NCI-H146 treated with DMSO at 0.1 percent for 48 hours (cell line): Measurements from ENCODE around the gene POGZ.
"Not testable (repeated sequence)": the region's sequence is repeated elsewhere in the genome, so short reads cannot be mapped to it uniquely, and the experiment has no call there.

Source experiments
- DNase-seq: peaks from one replicate; lab custom pipeline; 2025; ENCODE audit not compliant: unreplicated experiment; lab: John Stamatoyannopoulos, UW

Gene POGZ

DNA sequence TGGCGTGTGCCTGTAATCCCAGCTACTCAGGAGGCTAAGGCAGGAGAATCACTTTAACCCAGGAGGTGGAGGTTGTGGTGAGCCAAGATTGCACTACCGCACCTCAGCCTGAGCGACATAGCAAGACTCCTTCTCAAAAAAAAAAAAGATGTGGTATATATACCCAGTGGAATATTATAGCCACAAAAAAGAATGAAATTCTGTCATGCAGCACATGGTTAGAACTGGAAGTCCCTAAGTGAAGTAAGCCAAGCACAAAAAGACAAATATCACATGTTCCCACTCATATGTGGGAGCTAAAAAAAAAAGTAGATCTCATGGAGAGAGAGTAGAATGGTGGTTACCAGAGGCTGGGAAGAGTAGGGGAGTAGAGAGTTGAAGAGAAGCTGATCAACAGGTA lies 41.2 kb downstream of the POGZ start:
- no peak for DNase-seq

DNA sequence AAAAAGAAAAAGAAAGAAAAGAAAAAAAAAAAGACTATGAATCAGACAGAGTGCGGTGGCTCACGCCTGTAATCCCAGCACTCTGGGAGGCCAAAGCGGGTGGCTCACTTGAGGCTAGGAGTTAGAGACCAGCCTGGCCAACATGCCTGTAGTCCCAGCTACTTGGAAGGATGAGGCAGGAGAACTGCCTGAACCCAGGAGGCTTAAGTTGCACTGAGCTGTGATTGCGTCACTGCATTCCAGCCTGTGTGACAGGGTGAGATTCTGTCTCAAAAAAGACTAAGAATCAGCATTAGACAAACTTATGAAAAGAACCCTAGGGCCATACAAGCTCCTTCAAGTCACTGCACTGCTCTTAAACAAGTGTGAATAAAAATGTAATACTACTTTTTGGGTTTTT lies 43.1 kb downstream of the POGZ start:
- no peak for DNase-seq

DNA sequence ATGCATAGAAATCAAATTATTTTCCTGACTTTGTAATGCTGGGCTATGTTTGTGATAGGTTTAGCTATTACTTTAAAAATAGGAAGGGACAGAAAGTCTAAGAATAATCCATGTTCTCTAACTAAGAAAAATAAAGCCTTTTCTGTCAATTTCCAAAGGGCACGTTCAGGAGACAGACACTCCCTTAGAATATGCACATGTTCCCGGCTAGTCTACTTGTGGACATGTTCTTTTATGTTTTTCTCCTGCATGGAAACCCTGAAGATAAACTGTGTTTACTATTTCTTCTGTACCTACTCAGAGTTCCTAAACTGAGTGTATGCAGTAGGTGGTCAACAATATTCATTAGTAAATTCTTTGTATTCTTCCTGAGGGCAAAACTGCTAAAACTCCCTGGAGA lies 47.4 kb downstream of the POGZ start:
- DNase-seq: no peak

DNA sequence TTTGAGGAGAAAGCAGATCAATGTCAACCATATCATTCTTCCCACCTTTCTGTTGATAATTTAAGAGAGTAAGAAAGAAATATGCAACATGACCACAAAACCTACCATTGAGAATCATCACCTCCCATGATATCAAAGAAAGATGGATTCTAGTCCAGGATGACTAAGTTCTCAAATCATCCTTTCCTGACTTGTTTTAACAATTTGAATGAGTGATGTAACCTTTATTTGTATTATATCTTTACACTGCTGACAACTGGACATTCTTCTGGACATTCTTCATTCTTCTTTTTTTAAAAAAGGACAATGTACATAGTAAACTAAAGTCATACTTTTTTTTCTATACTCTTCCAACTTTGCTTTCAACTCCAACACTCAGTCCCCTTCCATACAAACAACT lies 50.4 kb downstream of the POGZ start:
- no peak for DNase-seq

DNA sequence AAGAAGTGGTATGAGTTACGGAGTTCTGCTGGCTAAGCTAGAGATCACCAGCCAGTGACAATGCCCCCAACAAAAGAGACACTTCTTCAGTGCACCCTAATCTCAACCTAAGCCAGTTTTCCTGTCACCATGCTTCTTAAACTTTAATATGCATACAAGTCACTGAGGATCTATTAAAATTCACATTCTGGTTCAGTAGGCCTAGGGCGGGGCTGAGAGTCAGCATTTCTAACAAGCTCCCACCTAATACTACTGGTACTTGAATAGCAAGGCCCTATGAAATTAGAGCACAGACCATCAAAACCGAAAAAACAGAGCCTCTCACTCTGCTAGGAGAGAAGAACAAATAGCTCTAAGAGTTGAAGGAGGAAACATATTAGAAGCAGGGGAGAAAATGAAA lies 52.0 kb downstream of the POGZ start:
- no peak for DNase-seq

DNA sequence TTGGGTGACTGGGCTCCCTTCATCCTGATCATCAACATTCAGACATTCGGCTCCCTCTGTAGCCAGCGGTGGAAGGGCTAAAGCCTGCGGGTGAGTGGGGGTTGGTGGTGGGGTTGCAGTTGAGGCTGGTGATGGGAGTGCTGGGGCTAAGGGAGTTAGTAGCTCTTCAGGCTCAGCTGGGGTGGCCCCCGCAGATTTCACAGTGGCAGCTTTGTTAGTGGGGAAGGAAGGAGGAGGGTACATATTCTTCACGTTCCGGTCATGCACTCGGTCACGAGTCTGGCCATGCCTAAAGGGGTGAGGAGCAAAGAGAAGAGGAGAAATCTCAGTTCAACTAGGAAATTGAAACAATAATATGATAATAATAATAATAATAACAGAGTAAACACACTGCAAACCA lies 53.1 kb downstream of the POGZ start:
- DNase-seq: no peak

DNA sequence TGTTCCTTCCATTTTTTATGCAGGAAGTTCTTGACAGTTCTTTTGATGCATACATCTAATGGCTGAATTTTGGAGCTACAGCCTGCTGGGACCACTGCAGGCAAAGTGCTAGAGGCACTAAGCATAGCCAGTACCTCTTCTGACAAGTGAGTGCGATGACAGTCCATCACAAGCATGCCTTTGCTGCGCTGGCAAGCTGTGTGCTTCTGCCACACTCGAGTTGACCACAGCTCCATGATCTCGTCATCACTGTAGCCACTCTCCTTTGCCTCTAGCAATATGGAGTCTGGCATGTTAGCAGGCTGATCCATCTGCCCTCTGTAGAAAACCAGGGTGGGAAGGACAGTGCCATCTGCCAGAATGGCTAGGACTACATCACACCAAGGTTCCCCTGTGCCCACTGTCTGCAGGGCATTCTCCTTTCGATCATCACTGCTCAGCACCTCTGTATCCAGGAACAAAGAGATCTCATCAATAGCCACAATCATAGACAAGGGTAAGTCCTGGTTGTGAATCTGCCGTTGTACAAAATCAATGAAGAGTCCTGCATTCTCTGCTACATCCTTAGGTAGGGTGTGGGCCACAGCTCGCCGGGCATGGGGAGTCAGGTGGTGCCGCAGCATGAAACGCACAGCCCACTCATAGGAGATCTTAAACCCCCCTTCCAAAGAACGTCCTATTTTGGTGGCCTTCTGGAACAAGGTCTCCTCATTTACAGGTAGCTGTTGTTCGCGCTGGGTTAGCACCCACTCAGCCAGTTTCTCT lies 53.9 kb downstream of the POGZ start:
- DNase-seq: no peak

DNA sequence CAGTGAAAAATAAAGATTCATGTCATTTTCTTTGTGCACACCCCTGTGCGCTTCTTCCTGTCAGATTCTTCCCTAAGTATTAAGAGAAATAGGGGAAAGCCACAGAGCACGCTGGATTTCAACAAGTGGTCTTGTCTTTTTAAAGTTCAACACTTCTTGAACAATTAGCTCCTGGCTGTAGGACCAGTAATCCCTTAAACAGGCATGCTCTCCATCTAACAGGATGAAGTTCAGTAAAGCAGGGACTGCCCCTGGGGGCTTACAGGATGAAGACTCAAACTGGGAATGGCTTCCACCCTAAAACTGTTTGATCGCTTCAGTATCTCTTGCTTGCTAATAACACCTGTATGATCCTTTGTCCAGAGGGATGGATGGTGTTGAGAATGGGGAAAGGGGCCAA lies 55.7 kb downstream of the POGZ start:
- no peak for DNase-seq

DNA sequence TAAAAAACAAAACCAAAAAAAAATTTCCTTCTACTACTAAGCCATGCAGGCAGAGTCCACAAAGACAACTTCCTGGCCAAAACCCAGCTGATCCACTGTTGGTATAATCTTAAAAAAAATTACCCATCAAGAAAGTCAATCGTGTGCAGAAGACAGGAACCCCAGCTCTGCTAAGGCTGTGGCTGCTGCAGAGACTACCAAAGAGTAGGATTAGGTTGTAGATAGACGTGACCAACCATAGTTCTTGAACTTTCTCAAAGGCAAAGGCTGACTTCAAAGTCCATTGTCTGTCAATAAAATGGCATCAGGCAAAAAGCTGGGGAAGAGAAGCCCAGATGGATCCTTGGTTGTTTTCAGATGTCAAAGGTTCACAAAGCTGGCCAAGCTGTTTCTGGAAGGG lies 56.5 kb downstream of the POGZ start:
- DNase-seq: no peak

DNA sequence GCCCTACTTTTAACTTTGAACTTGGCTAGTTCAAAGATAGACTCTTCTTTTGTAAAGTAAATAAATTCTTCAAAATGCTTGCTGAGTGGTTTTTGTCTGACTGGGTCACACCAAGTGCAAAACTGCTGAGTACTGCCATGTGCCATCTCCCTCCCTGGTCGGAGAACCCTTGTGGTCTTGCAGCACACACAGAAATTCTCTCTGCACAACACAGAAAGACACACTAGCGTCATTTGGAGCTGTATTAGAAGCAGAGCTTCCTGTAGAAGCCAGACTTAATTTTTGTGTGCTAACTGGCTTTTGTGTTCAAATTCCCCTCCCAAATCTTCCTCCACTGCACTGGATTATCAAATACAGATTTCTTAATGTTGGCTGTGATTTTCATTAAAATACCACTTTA lies 57.4 kb downstream of the POGZ start:
- no peak for DNase-seq

DNA sequence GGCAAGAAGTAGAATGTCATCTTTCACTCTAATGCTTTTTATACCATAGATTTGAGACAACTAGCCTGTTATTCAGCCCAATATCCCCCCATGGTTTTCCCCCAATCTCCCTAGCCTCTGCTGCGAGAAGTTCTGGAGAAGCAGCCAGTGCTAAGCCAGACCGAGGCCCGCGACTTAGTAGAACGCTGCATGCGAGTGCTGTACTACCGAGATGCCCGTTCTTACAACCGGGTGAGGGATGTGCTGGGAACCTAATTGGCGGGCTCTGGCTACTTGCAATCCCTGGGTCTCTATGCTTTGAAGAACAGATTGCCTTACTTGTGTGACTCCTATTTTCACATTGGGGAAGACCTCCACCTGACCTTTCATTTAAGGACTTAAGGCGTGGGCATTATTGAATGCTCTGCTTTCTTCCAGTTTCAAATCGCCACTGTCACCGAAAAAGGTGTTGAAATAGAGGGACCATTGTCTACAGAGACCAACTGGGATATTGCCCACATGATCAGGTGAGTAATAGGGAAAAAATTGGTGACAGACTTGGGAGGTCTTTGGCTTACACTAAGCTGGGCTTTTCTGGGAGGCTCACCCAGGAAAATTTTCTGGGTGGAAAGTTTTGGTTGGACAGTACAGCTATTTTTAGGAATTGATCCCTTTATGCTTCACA lies 58.0 kb downstream of the POGZ start:
- DNase-seq: no peak

DNA sequence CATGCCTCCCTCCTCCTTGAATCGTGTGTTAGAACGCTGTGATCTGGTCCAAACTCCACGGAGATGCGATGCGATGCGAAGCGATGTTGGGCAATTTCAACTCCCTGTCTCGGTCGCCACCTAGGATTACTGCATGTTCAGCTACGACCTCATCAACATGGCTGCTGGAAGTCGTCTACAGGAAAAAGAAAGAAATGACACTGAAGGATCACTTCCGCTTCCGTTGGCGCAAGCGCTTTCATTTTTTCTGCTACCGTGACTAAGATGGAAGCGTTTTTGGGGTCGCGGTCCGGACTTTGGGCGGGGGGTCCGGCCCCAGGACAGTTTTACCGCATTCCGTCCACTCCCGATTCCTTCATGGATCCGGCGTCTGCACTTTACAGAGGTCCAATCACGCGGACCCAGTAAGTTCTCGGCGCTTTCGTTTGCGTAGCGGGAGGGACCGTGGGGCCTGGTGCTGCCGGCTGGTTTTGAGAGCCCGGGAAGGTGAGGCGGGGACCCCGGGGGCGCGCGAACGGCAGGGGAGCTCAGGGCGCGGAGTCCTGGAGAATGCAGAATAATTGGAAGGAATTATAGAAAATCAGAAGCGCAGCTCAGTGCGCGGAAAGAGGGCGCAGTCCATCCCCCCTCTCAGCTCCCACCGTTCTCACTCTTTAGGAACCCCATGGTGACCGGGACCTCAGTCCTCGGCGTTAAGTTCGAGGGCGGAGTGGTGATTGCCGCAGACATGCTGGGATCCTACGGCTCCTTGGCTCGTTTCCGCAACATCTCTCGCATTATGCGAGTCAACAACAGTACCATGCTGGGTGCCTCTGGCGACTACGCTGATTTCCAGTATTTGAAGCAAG lies 59.7 kb downstream of the POGZ start, which contains the start of gene PSMB4:
PSMB4 (plus strand) TSS at position 250 of the 848 bp plus-strand sequence; CDS start at position 265, 15 bp downstream.
- peak; percentile 93 for DNase-seq

DNA sequence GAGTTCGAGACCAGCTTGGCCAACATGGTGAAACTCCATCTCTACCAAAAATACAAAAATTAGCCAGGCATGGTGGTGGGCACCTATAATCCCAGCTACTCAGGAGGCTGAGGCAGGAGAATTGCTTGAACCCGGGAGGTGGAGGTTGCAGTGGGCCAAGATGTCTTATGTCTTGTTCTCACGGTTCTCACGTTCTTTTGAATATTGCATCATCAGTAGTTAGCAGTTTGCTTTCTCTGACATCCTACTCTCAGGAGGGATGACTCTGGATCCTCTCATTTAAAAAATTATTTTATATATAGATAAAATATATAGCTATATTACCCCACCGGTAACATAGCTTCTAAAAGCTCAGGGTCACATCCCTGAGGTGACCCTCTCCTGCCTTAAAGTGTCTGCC lies 63.0 kb downstream of the POGZ start:
- DNase-seq: not testable (repeated sequence)

DNA sequence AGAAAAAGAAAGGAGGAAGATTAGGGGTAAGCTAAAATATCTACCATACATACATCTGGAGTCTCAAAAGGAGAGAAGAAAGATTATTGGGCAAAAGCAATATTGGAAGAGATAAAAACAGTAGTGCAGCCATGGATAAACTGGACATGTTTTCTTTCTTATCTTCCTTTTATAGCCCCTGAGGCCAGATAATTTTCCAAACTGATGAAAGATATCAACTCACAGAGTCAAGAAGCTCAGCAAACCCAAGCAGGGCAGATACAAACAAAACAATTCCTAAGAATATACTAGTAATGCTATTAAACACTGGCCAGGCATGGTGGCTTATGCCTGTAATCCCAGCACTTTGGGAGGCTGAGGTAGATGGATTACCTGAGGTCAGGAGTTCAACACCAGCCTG lies 65.7 kb downstream of the POGZ start:
- DNase-seq: no peak

DNA sequence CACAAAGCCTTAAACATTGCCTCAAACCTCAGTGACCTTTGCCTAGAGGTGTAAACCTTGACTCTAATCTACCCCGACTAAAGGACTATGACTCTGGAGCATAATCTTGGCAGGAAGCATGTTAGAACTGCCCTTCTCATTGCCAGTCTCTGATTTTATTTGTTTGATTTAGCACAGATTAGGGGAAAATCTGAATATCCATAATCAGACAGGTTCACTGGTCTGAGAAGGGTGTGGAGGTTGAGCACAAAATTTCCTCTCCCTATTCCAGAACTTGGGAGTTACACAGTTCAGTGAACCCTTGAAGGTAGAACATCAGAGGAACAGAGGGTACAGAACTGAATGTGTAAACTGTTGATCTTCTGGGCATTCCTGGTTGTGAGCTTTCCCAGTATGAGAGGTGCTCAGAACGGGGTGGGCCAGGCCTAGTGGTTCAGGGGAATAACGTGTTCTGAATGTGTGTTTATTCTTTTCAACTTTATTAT lies 68.2 kb downstream of the POGZ start:
- DNase-seq: no peak

DNA sequence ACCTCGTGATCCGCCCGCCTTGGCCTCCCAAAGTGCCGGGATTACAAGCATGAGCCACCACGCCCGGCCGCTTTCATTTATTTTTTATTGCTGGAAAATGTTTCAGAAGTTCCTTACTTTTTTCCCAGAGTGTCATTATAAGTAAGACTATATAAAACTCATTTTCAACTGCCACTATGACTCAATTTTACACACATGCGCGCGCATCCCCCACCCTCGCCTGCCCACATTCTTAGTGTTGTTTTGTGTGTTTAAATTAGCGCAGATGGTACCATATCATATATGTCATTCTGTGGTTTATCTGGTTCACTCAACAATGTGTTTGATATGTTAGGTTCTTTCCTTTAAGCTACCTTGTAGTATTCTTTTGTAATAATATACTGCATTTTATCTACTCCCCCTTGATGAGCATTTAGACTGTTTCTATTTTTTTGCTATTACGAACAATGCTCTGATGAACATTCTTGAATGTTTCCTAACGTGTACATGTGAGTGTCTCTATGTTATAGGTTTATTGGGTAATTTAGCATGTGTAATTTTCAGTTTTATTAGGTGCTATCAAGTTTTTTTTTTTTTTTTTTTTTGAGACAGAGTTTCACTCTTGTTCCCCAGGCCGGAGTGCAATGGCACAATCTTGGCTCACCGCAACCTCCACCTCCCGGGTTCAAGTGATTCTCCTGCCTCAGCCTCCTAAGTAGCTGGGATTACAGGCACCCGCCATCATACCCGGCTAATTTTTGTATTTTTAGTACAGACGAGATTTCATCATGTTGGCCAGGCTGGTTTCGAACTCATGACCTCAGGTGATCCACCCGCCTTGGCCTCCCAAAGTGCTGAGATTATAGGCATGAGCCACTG lies 68.8 kb downstream of the POGZ start:
- not testable (repeated sequence) for DNase-seq

DNA sequence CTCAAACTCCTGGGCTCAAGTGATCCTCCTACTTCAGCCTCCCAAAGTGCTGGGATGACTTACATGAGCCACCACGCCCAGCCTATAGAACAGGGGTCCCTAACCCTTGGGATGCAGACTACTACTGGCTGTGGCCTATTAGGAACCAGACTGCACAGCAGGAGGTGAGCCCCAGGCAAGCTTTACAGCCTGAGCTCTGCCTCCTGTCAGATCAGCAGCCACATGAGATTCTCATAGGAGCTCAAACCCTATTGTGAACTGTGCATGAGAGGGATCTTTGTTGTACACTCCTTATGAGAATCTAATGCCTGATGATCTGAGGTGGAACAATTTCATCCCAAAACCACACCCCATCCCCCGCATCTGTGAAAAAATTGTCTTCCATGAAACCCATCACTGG lies 73.3 kb downstream of the POGZ start:
- no peak for DNase-seq

DNA sequence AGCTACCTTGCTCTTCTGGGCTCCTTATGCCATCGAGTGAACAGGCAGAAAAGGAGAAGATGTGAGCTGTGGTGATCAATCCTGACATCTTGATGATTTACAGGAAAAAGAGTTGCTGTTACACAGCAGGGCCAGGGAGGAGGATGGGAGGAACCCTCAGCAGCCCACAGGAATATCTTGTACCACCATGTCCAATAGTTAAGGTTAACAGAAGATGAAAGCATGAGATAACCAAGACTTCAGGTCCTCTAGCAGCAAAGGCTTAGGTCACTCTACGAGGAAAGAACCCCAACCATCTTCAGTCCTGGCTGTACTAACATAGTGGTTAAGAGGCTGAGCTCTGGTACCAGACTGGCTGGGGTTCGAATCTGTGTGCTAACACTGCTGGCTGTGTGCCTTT lies 74.7 kb downstream of the POGZ start:
- no peak for DNase-seq

DNA sequence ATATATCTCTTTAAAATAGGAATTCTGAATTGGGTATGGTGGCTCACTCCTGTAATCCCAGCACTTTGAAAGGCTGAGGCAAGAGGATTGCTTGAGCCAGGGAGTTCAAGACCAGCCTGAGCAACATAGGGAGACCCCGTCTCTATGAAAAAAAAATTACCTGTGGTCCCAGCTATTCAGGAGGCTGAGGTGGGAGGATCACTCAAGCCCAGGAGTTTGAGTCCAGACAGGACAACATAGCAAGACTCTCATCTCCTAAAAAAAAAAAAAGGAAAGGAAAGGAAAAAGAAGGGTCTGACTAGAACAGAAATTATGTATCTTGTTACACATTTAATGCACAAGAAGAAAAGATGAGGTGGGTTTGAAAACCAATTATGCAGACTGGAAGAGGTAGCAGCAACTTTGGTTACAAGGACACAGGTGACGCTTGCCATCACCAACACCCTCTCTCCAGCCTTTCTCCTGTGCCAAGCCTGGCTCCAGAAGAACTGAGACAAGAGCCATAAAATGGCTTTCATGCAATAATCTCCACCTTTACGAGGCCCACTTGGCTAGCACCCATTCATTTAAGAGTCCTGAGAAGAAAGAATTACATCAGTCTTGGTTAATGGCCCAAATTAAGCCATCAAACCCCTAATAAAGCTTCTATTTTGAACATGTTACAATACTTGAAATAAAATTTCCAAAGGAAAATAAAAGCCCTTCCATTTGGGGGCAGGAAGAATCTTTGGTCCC lies 82.0 kb downstream of the POGZ start:
- no peak for DNase-seq

DNA sequence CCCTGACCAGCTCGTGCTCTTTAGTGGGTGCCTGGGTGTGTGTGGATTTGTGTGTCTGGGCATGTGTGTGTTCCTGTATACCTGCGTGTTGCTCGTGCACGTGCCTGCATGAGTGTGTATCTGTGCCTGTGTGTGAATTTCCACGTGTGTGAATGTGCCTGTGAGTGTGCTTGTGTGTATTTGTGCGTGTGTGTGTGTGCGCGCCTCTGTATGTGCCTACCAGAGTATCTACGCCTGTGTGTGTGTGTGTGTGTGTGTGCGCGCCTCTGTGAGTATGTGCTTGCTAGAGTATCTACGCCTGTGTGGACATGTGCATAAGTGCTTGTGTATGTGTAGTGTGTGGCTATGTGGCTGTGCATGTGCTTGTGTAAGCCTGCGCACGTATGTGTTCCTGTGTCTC lies 86.1 kb downstream of the POGZ start:
- no peak for DNase-seq
